Measurements from ENCODE around the gene IRF2BP1. TPM values are rescaled to one million over a fixed set of nuclear protein-coding genes. Genes with fewer than 3 reads are reported as not detected.

The IRF2BP1 gene
- total and polyA plus RNA-seq, 2 of the 13 experiments (the other 11 are each of a cell fraction or from before 2014, with no cell fraction given), result 4.3 to 14.3 TPM

- TF ChIP-seq SOX13 (IDR thresholded peaks at IDR 0.05), result no peak
- peak in 1 of 2 experiments; percentile 71; a peak in 2 of 4 replicates for TF ChIP-seq SOX13 (CRISPR knock-in tag; conservative IDR thresholded peaks at IDR 0.05 in 1 of 2, IDR thresholded peaks at IDR 0.05 in 1 of 2)
- TF ChIP-seq SIX1 (CRISPR knock-in tag; IDR thresholded peaks at IDR 0.05; ENCODE audit: borderline replicate concordance), result no peak
- TF ChIP-seq MTF1 (CRISPR knock-in tag; IDR thresholded peaks at IDR 0.05), result no peak
- no peak for TF ChIP-seq HCFC1 (IDR thresholded peaks at IDR 0.05; ENCODE audit: low read depth, low read length)
- TF ChIP-seq ZNF790 (CRISPR knock-in tag; IDR thresholded peaks at IDR 0.05; ENCODE audit: borderline replicate concordance), result no peak; the same call in 1 of the 2 replicates
- TF ChIP-seq SMC3 (IDR thresholded peaks at IDR 0.05; ENCODE audit: low read length), result no peak
- peak; percentile 80 for TF ChIP-seq POLR2AphosphoS5 (IDR thresholded peaks at IDR 0.05; ENCODE audit: low read depth, low read length)
- no peak for TF ChIP-seq NFRKB (IDR thresholded peaks at IDR 0.05)
- no peak for TF ChIP-seq NCOA1 (CRISPR knock-in tag; IDR thresholded peaks at IDR 0.05)
- no peak for TF ChIP-seq NFE2L1 (CRISPR knock-in tag; IDR thresholded peaks at IDR 0.05; ENCODE audit: borderline replicate concordance)
- TF ChIP-seq, protein P1, sequence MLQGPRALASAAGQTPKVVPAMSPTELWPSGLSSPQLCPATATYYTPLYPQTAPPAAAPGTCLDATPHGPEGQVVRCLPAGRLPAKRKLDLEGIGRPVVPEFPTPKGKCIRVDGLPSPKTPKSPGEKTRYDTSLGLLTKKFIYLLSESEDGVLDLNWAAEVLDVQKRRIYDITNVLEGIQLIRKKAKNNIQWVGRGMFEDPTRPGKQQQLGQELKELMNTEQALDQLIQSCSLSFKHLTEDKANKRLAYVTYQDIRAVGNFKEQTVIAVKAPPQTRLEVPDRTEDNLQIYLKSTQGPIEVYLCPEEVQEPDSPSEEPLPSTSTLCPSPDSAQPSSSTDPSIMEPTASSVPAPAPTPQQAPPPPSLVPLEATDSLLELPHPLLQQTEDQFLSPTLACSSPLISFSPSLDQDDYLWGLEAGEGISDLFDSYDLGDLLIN (CRISPR knock-in tag; IDR thresholded peaks at IDR 0.05; ENCODE audit: borderline replicate concordance), result no peak
- TF ChIP-seq, protein P2, sequence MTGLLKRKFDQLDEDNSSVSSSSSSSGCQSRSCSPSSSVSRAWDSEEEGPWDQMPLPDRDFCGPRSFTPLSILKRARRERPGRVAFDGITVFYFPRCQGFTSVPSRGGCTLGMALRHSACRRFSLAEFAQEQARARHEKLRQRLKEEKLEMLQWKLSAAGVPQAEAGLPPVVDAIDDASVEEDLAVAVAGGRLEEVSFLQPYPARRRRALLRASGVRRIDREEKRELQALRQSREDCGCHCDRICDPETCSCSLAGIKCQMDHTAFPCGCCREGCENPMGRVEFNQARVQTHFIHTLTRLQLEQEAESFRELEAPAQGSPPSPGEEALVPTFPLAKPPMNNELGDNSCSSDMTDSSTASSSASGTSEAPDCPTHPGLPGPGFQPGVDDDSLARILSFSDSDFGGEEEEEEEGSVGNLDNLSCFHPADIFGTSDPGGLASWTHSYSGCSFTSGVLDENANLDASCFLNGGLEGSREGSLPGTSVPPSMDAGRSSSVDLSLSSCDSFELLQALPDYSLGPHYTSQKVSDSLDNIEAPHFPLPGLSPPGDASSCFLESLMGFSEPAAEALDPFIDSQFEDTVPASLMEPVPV (CRISPR knock-in tag; IDR thresholded peaks at IDR 0.05), result peak; percentile 84
- peak; percentile 66 for TF ChIP-seq ELF3 (CRISPR knock-in tag; IDR thresholded peaks at IDR 0.05)
- TF ChIP-seq KDM2A (CRISPR knock-in tag; IDR thresholded peaks at IDR 0.05; ENCODE audit: borderline replicate concordance, low read depth), result no peak
- peak; percentile 73; the same call in 1 of the 2 replicates for TF ChIP-seq ISL2 (CRISPR knock-in tag; IDR thresholded peaks at IDR 0.05)
- no peak for TF ChIP-seq GTF2F1 (IDR thresholded peaks at IDR 0.05; ENCODE audit: low read length)
- no peak for TF ChIP-seq SMARCC2 (IDR thresholded peaks at IDR 0.05)
- TF ChIP-seq TARDBP (CRISPR knock-in tag; IDR thresholded peaks at IDR 0.05), result peak; percentile 86
- TF ChIP-seq POLR2G (IDR thresholded peaks at IDR 0.05; ENCODE audit: low read depth, low read length), result peak; percentile 51
- peak; percentile 76; the same call in 1 of the 2 replicates for TF ChIP-seq ZBTB34 (CRISPR knock-in tag; IDR thresholded peaks at IDR 0.05)
- no peak for TF ChIP-seq ZNF484 (CRISPR knock-in tag; IDR thresholded peaks at IDR 0.05; ENCODE audit: borderline replicate concordance, low read depth)
- peak; percentile 86; the same call in 1 of the 2 replicates for TF ChIP-seq ZNF503 (CRISPR knock-in tag; IDR thresholded peaks at IDR 0.05)
- 0 out of 2 replicates have a peak, but pooled peaks have one; percentile 29 for TF ChIP-seq ZNF558 (CRISPR knock-in tag; IDR thresholded peaks at IDR 0.05; ENCODE audit: borderline replicate concordance)
These were observed 3.9 kb downstream of the IRF2BP1 start (continued) for GRCh38 chr19:45881909-45882528.

Data from HepG2 (cell line).